Activated CD8-positive, alpha-beta memory T cell treated with anti-CD3 and anti-CD28 coated beads for 36 hours (primary cell): ENCODE measurements around the gene RCOR2. TPM values are rescaled to one million over a fixed set of nuclear protein-coding genes. Genes with fewer than 3 reads are reported as not detected.

Experiments used
- CTCF ChIA-PET: fragments of 350-600 bp; sonication (Branson Sonifier 250); formaldehyde crosslinking; loops from one replicate; lab custom pipeline; 2021; ENCODE audit warnings: antibody characterized with exemption; lab: Charles Lee
- POLR2A ChIA-PET: fragments of 350-600 bp; sonication (Branson Sonifier 250); formaldehyde crosslinking; loops from one replicate; lab custom pipeline; 2021; ENCODE audit warnings: antibody characterized with exemption; lab: Charles Lee
- total RNA-seq, 2 experiments: library from RNA; stranded (reverse); gene quantifications; one replicate each; pipeline ENCODE4 v1.2.3, GENCODE V29; 2021

The RCOR2 gene
- total RNA-seq, 2 experiments from 2014 or later, result 0.36 to 0.48 TPM

DNA sequence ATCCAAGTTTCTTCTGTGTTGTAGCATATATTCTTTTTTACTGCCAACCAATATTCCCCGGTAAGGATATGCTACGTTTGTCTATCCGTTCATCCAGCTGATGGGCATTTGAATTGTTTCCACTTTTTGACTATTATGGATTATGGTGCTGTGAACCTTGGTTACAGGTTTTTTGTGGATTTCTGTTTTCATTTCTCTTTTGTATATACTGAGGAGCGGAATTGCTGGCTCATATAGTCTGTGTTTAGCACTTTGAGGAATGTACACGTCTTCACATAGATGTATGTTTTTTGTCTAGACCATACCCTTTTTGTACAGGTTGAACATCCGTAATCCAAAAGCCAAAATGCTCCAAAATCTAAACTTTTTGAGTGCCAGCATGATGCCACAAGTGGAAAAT lies 23.6 kb downstream of the RCOR2 start:
- CTCF ChIA-PET, result interaction anchor here (0.5 kb wide), 1 partner anchor 253 kb away, joined by 3 read pairs; no protein-coding TSS in a partner anchor
- POLR2A ChIA-PET, result no interaction called here

DNA sequence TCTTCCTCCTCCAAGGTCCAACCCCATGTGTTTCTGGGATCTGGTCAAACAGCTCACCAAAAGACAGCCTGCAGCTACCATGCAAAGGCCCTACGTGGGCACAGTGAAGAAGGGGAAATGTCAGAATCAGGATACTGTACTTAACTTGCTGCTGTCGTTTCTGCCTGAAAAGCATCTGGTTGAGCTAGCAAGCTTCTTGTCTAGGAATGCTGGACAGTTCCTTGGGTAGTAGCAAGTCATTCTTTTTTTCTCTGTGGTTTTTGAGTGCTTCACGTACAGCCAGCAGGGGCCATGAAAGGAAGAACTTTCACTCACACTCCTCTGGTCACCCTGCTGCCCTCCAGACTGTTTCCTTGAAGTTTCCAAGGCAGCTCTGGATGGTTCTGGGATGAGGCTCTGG lies 24.7 kb downstream of the RCOR2 start:
- ChIA-PET POLR2A (interaction anchor here (0.5 kb wide), 1 partner anchor 32 kb away, joined by 3 read pairs; no protein-coding TSS in a partner anchor), CTCF (interaction anchor here (0.6 kb wide), 1 partner anchor 942 kb away, joined by 3 read pairs; no protein-coding TSS in a partner anchor)

DNA sequence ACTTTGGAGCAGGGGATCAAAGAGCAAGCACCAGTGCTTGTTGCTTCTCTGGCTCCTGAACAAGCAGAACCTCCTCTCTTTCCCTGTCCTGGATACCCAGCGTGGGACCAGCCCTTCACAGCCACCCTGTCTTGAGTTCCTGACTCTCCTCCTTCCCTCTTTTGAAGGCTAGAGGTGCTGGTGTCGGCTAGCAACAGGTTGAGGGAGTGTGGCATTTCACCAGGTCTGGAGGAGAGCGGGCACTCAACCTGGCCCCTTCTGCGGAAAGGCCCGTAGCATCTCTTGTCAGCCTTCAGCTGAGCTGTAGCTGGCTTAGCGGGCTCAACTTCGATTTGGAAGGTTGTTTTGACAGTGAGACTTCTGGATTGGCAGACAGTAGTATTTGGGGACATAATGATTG lies 26.6 kb downstream of the RCOR2 start:
- CTCF ChIA-PET, result interaction anchor here (1.1 to 1.6 kb wide), 3 partner anchors 24 to 78 kb away, joined by 3 to 5 read pairs (median 3); no protein-coding TSS in a partner anchor
- POLR2A ChIA-PET, result no interaction called here

DNA sequence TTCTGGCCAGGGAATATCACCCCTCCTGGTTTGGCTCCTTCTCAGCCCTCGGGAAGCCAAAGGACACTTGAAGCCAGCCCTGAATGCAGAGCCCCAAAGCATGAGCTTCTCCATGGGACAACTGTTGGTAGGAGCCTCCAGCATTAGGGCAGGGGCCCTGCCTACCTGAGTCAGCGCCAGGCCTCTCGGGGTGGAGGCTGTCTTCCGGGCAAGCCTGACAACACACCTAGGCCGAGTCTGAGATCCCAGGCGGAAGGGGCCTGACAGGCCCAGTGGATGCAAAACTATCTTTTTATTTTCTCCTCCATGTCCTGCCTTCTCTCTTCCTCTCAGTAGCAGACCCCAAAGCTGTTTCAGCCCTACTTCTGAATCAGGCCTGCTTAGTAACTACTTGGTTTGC lies 27.6 kb downstream of the RCOR2 start:
- CTCF ChIA-PET, result interaction anchor here (0.6 to 1.4 kb wide), 3 partner anchors 39 to 50 kb away, joined by 3 to 4 read pairs (median 3); partner anchors contain the start of gene MARK2
- POLR2A ChIA-PET, result no interaction called here

DNA sequence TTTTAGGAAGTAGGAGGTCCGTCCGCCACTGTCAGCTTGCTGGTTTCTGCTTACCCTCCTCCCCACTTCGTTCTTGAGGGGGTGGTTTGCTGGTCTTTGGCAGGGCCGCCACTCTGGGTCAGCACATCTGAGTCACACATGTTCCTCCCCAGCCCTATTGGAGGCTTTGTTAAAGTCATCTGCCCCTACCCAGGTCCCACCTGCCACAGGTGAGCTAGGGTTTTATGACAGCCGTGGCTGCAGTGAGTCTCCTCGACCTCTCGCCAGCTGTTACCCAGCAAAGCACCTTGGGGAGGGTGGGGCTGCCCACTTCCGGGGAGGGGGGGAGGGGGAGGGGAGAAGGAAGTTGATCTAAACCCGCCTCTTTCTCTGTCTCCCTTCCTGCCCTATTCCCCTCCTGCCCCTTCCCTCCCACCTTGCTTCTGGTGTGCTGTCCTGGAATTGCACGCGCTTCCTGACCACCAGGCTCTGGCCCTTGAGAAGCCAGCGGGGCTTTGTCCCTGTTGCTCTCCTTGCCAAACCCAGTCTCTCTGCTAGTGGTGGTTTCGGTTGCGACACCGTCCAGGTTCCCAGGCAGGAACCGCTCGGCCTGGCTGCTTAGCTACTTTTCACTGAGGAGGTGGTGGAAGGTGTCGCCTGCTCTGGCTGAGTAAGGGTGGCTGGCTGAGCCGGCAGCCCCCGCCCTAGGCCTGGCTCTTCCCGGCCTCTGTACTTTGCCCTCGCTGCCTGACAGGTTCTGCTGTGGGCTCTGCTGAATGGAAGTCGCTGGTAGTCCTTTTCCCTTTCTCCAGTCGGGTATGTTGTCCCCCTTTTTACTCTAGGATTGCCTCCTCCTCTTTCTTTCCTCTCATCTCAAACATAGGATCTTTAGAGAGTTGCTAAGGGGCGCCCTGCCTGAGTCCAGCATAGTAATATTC lies 28.5 kb downstream of the RCOR2 start:
- POLR2A ChIA-PET, result no interaction called here
- CTCF ChIA-PET, result interaction anchor here (1.1 to 1.3 kb wide), 3 partner anchors 11 to 49 kb away, joined by 3 to 4 read pairs (median 3); partner anchors contain the start of genes MARK2 and RCOR2

DNA sequence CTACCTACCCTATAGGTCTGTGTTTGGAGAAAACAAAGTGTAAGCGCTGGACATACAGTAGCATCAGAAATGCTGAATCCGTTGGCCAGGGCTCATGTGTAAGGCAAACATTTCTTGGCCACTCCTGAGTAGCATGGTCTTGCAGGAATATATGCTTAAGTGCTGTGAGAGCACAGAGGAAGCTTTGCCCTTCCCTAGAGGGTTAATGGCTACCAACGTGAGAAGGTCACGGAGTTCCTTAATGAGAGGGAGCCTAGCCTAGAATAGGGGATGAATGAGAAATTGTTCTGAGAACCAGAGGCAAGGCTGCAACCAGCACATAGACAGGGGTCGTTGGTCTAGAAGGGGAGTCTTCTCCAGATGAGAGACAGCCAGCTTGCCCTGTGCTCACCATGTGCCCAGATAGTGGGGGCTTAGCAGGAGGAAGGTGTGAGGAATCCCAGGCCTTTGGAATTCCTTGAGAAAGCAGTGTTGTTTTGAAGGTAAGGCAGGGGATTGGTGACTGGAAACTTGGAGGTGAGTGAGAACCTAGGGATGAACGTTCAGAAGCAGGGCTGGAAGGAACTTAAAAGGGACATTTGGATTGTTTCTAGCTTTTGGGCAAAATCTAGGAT lies 29.5 kb downstream of the RCOR2 start:
- ChIA-PET POLR2A (no interaction called here), CTCF (interaction anchor here (1.1 to 1.2 kb wide), 2 partner anchors 12 to 30 kb away, joined by 3 read pairs; partner anchors contain the start of gene RCOR2)

DNA sequence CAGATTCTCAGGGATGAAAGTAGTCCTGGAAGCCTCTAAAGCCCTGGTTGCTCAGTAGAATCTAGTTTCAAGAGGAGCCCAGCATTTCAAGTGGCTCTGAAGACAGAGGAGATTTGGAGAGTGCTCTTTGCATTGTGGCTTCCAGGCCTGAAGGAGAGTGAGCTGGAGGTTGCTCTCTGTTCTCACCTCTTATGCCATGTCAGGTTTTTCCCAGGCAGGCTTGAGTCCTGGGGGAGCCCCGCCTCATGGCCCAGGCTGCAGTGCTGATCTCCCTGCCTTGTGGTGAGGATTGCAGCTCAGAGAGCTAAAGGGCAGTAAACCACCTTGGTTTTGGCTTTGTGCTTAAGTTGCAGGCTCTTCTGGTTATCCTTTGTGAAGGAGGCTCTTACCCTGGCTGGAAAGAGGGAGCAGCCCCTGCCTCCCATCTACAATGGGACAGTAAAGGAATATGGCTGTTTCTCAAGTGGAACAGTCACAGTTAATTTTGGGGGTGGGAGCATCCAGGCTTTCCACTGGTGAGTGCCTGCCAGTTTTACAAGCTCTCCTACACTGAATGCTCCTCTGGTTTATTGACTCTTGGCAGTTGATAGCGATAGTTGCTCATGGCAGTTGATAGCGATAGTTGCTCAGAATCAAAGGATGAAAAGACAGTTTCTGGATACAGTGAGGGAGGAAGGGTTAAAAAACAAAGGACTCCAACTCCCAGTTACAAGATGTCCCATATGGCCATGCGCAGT lies 32.6 kb downstream of the RCOR2 start:
- CTCF ChIA-PET, result interaction anchor here (1.2 to 1.4 kb wide), 2 partner anchors 9 to 22 kb away, joined by 3 to 4 read pairs; no protein-coding TSS in a partner anchor
- POLR2A ChIA-PET, result no interaction called here

DNA sequence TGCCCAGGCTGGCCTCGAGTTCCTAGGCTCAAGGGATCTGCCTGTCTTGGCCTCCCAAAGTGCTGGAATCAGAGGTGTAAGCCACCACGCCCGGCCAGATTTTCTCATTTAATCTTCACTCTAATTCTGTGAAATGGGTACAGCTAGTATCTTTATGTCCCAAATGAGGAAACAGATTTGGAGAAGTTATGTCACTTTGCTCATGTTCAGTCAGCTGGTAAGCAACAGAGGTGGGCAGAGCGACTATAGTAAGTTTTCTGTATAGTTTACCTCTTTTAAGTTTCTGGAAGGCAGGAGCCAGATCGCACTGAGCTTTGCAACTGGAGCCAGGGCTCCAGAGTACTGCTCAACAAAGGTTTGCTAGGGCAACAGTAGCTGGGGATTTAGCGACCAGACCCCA lies 33.2 kb downstream of the RCOR2 start:
- ChIA-PET CTCF (interaction anchor here (0.8 to 1.4 kb wide), 3 partner anchors 9 to 48 kb away, joined by 3 to 4 read pairs (median 3); no protein-coding TSS in a partner anchor), POLR2A (interaction anchor here (0.7 kb wide), 1 partner anchor 70 kb away, joined by 3 read pairs; no protein-coding TSS in a partner anchor)

DNA sequence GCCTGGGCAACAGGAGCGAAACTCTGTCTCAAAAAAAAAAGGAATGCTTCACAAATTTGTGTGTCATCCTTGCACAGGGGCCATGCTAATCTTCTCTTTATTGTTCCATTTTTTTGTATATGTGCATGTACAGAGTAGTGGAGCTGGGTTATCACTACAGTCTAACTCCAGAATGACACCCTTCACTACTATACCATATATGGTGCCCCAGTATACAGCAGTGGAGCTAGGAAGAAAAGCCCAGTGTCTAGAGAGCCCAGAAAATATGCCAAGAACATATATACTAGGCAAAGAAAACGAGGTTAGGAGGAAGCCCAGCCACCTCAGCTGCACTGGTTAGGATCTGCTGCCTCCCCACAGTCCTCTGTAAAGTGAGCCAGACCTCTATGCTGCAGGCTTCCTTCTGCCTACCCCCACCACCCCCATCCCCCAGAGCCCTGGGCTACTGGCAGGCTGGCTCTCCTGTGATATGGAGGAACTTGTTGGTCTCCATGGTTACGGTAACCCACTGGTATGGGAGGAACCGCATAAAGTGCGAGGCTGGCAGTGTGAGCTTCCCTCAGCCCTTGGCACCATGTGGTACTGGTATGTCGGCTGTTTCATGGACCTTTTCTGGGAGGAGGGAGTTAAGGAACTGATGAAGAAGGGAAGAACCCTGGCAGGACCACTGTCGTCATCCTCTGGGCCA lies 34.3 kb downstream of the RCOR2 start:
- ChIA-PET CTCF (interaction anchor here (0.6 to 0.8 kb wide), 2 partner anchors 36 to 47 kb away, joined by 3 read pairs; no protein-coding TSS in a partner anchor), POLR2A (no interaction called here)

DNA sequence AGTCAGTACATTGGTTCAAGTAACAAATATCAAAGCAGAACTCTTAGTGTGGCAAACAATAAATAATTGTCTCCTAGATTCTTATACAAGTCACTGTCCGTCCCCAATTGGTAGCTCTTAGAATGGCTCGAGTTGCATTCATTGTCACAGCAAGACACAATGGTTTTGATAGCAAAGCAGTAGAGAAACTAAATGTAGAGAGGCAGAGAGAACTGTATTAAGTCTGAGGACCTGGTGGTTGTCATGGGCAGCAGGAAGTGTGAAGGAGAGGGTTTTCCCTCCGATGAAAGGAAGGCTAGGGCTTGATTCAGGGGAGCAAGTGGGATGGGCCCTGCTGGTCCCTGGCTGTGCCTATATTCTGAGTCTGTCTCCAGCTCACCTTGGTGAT lies 36.6 kb downstream of the RCOR2 start:
- CTCF ChIA-PET, result no interaction called here

DNA sequence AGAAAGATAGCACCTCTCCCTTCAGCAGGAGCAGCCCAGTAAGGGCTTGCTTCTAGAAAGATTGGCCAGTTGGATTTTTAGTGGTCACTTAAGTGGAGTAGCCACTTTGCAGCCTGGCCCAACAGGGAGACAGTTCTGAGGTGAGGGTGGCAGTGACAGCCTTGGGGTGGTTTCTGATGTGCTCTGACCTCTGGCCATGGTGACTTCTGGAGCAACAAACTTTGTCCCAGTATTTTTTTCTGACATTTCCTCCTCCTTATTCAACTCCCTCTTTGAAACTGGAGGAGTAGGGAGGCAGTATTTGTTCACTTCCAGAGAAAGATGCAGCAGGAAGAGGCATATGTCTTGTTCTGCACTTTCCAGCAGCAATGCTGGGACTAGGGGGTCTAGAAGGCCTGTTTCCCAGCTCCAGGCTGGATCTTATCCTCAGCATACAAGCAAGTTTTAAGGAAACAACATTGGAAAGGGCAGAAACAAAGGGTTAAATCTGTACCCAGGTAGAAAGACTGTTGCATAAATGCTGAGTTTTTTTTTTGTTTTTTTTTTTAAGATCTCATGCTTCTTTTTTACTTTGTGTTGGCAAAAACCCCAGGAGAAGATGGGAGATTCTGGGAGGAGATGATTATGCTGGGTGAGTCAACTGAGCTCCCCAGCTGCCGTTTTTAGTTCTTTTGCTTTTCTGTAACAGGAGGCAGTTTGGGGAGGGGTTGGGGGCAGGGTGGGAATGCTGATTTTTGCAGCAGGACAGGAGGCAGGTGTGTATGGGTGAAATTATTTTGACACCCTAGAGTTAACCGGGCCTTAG lies 37.2 kb downstream of the RCOR2 start:
- POLR2A ChIA-PET, result no interaction called here
- CTCF ChIA-PET, result interaction anchor here (1.3 kb wide), 1 partner anchor 21 kb away, joined by 3 read pairs; no protein-coding TSS in a partner anchor

More for the DNA sequence above, 36.6 kb downstream of the RCOR2 start:
- POLR2A ChIA-PET, result no interaction called here

DNA sequence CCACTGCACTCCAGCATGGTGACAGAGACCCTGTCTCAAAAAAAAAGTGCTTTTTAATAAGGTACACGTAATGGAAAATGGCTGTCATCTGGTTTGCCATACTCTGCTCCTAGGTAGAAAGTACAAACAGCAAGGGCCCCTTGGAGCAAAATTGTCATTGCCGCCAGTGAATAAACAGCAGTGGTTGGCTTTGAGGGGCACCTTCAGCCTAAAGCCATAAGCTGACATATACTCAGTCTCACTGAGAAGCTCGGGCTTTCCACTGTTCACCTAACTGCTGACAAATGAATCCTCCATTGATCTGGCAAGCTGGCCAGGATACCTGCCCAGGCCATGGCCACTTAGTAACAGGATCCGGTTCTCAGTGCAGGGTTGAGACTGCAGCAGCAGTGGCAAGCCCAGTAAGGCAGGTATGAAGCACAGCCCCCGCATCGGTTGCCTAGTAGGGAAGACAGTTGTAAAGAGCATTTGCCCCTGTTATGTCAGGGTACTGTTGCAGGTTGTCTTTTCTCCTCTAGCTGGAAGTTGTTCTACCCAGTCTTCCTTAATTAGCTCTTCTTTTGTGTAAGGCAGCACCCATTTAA lies 39.2 kb downstream of the RCOR2 start:
- ChIA-PET POLR2A (interaction anchor here (0.6 kb wide), 1 partner anchor 1333 kb away, joined by 6 read pairs; no protein-coding TSS in a partner anchor), CTCF (interaction anchor here (0.7 to 1.8 kb wide), 3 partner anchors 15 to 195 kb away, joined by 3 to 5 read pairs (median 3); no protein-coding TSS in a partner anchor)

DNA sequence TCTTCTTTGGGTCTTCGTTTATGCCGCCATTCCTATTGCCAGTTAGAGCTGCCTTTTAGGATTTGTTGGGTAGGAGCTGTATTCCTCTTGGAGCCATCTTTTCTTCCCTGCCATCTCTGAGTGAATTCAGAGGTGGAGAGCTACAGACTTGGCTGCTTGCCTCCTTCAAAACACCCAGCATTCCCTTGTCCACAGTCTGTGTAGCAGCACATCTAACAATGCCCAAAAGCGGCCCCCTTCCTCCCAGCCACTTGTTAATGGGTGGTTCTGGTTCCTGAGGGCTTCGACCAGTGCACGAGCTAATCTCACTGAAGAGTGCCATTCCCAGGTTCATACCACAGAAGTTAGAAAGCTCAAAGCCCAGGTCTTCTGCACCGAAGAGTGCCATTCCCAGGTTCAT lies 40.3 kb downstream of the RCOR2 start:
- POLR2A ChIA-PET, result interaction anchor here (0.6 kb wide), 1 partner anchor 896 kb away, joined by 3 read pairs; no protein-coding TSS in a partner anchor
- CTCF ChIA-PET, result interaction anchor here (1.0 to 1.8 kb wide), 2 partner anchors 39 kb away, joined by 4 to 5 read pairs; no protein-coding TSS in a partner anchor

DNA sequence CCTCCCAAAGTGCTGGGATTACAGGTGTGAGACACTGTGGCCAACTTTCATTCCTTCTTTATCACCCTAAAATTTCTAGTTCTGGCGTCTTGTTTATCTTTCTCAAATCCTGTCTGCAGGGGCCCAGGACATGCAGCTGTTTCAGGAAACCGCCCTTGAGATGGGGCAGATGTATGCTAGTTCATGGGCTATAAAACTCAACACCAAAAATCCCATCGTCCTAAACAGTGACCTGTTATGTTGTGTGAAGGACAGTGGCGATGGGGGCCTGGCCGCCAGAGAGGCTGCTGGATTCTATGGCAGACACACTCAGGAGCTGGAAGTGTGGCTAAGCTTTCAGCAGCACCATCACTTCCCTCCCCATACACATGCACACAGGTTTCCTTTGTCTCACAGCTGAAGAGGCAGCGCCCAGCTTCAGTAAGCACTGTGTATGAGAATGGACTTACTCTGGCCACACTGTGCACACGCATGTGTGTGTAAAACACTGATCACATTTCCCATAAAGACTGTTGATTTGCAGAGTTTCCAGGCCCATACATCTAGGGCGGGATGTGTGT lies 41.4 kb downstream of the RCOR2 start:
- POLR2A ChIA-PET, result no interaction called here
- CTCF ChIA-PET, result interaction anchor here (1.0 kb wide), 1 partner anchor 38 kb away, joined by 4 read pairs; no protein-coding TSS in a partner anchor

DNA sequence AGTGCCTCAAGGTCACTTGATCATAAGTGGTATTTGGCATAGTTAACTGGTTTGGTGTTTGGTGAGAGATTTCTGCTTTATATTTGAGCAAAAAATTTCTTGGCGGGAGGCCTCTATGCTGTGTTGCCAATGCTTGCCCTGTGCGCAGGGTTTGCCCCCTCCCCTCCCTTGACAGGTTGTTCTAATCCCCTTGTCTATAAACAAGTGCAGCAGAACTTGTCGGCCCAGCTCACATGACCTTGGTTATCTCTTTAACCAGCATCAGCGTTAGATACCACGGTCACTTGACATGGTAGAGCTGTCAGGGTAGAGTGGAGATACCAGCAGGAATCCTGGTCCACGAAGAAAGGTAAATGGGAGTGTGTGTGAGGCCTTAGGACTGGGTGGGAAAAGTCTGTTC lies 42.5 kb downstream of the RCOR2 start:
- ChIA-PET CTCF (interaction anchor here (0.8 kb wide), 1 partner anchor 9 kb away, joined by 4 read pairs; no protein-coding TSS in a partner anchor), POLR2A (no interaction called here)

DNA sequence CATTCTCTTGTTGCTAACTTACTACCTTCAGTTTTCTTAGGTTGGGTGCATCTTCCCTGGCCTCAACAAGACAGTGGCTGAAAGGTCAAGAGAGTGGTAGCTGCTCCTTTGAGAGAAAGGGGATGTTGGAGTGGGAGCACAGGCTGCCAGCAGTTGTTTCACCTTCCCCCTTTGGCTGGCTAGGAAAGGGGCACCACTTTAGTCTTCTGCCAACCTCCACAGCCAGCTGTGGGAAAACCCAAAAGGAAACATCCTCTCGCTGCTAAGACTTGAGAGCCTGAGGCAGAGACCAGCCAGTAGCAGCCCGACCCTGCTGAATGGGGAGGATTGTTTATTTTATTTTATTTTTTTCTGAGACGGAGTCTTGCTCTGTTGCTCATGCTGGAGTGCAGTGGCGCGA lies 43.7 kb downstream of the RCOR2 start:
- ChIA-PET CTCF (no interaction called here), POLR2A (interaction anchor here (0.6 kb wide), 1 partner anchor 12 kb away, joined by 7 read pairs; no protein-coding TSS in a partner anchor)
